Adrenal gland (tissue), 12 donors: ENCODE data around the gene ZMYND8. TPM values are rescaled to one million over a fixed set of nuclear protein-coding genes. Genes with fewer than 3 reads are reported as not detected.
A peak's percentile ranks its signal among the peaks of the same experiment; 100 is the strongest.

ENCODE experiments used
- DNase-seq, 7 donors: peaks; one replicate each; pipeline ENCODE4 v3.0.0-alpha.2; 2019 to 2020
- H3K27ac ChIP-seq, 5 donors: fragments of 200-600 bp; sonication (generic) in 4 of 5; 1 replicate in 3 of 5; 2 replicates in 2 of 5; pipeline versions ENCODE4 v1.5.1 to v1.8.0; 2016 to 2020; ENCODE audit warnings: mild to moderate bottlenecking in 1 of 5
- H3K27me3 ChIP-seq: fragments of 200-600 bp; 2 replicates; pipeline ENCODE4 v1.8.0; 2021
- H3K36me3 ChIP-seq, 2 donors: fragments of 200-600 bp; replicated peaks in 1 of 2; 1 replicate in 1 of 2; 2 replicates in 1 of 2; pipeline versions ENCODE4 v1.5.1 to v1.8.0; 2018 to 2022
- H3K4me1 ChIP-seq, 2 donors: fragments of 200-600 bp; replicated peaks in 1 of 2; 1 replicate in 1 of 2; 2 replicates in 1 of 2; pipeline versions ENCODE4 v1.5.1 to v1.8.0; 2018 to 2021
- H3K4me3 ChIP-seq, 4 donors: fragments of 200-600 bp; sonication (generic) in 3 of 4; one replicate each; pipeline ENCODE4 v1.5.1; 2016 to 2018
- H3K9me3 ChIP-seq, 3 donors: fragments of 200-600 bp; sonication (generic) in 1 of 3; replicated peaks in 1 of 3; 1 replicate in 2 of 3; 2 replicates in 1 of 3; pipeline versions ENCODE4 v1.5.1 to v1.8.0; 2016 to 2021
- POLR2A ChIP-seq, 2 donors: fragments of 450-650 bp; IDR thresholded peaks; one replicate each; pipeline ENCODE4 v1.6.1; 2017; ENCODE audit warnings: antibody characterized with exemption in 2 of 2, mild to moderate bottlenecking in 2 of 2, moderate library complexity in 1 of 2
- WGBS, 4 donors: extraction: QIAGEN DNeasy Blood & Tissue Kit in 2 of 4; methylation state at CpG; one replicate each; pipeline versions ENCODE4 v1.1.5 to v1.1.7; 2013 to 2017; 5-methylcytosine and 5-hydroxymethylcytosine counted together
- intact Hi-C, 2 donors: fragments of 100-400 bp; cut with DNase I; formaldehyde crosslinking; loops; one replicate each; pipeline versions ENCODE4 v1.14.1 to v1.15.0; 2022 to 2023
- polyA plus RNA-seq, 3 donors: library from polyadenylated mRNA; stranded (reverse); fragments of 200-250 nt in 2 of 3; fragments of 350-450 nt in 1 of 3; fragmentation: Illumina TruSeq in 1 of 3; extraction: RNeasy Lipid Tissue Mini Kit (QIAGEN cat#74804) in 1 of 3; gene quantifications; one replicate each; pipeline ENCODE4 v1.2.3, GENCODE V29; 2013 to 2014
- total RNA-seq, 9 donors: library from RNA; depleted of rRNA in 4 of 9; stranded (reverse); fragments of >200 nt in 4 of 9; fragments of 120-200 nt in 1 of 9; fragmentation: NEBNext Ultra II Directional in 1 of 9; extraction: Animal tissue kit (Norgen Biotek cat#: 25700) in 1 of 9; gene quantifications; one replicate each; pipeline versions ENCODE4 v1.1.0 to v1.2.4, GENCODE V29; 2013 to 2023
- TF ChIP-seq, protein P1 (sequence below), 6 experiments: fragments of 450-650 bp in 4 of 6; fragments of 200-600 bp in 2 of 6; sonication (generic) in 1 of 6; IDR thresholded peaks; 1 replicate in 5 of 6; 2 replicates in 1 of 6; pipeline versions ENCODE4 v1.5.1 to v1.8.0; 2016 to 2021; ENCODE audit warnings: antibody characterized with exemption in 6 of 6, mild to moderate bottlenecking in 2 of 6, moderate library complexity in 1 of 6
- donor health status: healthy with polysubstance abuse.
- donor health status: Bipolar disorder and iron deficiency.
- donor health status: DM: yes; HTN: yes; CAD: no.
- donor health status: DM: no; HTN: no; CAD: no.
- donor health status: DM: no; HTN: no; CAD: no.
- donor health status: DM: yes; HTN: yes; CAD: no.

Gene ZMYND8
- total and polyA plus RNA-seq, 12 donors, result 37.0 to 116 (median 67.2) TPM

DNA sequence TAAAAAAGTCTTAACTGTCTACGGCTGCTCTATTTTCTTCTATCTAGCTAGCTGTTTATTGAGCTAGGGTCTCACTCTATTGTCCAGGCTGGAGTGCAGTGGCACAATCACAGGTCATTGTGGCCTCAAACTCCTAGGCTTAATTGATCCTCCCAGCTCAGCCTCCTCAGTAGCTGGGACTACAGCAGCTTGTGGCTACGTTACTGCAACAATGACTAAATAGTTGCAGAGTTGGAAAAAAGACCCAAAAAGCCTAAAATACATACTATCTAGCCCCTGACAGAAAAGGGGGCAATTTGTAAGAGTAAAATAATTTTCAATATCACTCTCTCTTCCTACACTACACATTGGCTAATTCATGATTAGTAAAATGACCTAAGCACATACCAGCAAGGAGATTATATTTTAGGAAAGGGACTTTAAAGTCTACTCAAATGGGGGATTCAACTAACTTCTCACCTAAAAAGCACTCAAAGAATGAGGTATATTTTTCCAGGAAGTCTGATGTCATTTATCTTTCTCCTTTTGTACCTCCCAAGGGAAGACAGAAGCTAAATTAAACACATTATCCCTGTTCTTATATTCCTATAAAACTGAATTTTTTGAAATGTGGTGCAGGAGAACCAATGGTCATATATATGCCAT is 82.8 kb downstream of the ZMYND8 start:
- no peak for TF ChIP-seq POLR2A (IDR thresholded peaks at IDR 0.05)
- TF ChIP-seq, protein P1, sequence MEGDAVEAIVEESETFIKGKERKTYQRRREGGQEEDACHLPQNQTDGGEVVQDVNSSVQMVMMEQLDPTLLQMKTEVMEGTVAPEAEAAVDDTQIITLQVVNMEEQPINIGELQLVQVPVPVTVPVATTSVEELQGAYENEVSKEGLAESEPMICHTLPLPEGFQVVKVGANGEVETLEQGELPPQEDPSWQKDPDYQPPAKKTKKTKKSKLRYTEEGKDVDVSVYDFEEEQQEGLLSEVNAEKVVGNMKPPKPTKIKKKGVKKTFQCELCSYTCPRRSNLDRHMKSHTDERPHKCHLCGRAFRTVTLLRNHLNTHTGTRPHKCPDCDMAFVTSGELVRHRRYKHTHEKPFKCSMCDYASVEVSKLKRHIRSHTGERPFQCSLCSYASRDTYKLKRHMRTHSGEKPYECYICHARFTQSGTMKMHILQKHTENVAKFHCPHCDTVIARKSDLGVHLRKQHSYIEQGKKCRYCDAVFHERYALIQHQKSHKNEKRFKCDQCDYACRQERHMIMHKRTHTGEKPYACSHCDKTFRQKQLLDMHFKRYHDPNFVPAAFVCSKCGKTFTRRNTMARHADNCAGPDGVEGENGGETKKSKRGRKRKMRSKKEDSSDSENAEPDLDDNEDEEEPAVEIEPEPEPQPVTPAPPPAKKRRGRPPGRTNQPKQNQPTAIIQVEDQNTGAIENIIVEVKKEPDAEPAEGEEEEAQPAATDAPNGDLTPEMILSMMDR (IDR thresholded peaks at IDR 0.05), result no peak
- intact Hi-C loops, result loop anchor here in 1 of 2 donors (5.0 kb wide), 1 partner anchor 109 kb away; no protein-coding TSS in a partner anchor
- no peaks in the 10 kb centered on the region for H3K27me3 ChIP-seq
- WGBS, 4 donors, result 85 to 95% (median 91%) methylated on average over 2 of the region's 2 CpGs
- H3K4me3 ChIP-seq, result no peak overlapping the region
- peaks cover 40 to 70% of the 10 kb centered on the region in 2 donors for H3K4me1 ChIP-seq
- peak in 1 of 7 donors; percentile 43 for DNase-seq
- peak overlapping the region; percentile 76 to 85 (median 80) for H3K27ac ChIP-seq
- H3K9me3 ChIP-seq, result no peaks in the 10 kb centered on the region
- peaks cover 0 to 30% of the 10 kb centered on the region in 2 donors for H3K36me3 ChIP-seq

DNA sequence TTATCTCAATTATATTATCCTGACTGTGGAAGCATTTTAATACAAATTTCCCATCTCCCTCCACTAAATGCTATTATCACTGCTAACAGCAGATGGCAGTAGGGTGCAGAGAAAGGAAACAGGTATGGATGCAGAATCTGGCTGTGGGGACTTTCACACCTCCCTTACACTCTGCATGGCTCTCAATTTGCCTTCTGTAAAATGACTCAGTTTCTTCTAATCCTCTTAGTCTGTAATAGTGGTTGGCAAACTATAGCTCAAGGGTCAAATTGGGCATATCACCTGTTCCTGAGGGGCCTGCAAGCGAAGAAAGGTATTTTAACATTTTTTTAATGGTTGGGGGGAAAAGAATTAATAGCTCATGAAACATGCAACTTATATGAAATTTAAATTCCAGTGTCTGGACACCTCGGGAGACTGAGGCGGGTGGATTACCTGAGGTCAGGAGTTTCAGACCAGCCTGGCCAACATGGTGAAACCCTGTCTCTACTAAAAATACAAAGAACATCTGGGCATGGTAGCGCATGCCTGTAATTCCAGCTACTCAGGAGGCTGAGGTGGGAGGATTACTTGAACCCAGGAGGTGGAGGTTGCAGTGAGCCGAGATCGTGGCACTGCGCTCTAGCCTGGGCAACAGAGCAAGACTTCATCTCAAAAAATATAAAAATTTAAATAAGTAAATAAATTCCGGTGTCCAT is 83.5 kb downstream of the ZMYND8 start:
- TF ChIP-seq, protein P1 (IDR thresholded peaks at IDR 0.05), result peak; percentile 63 to 98 (median 92)
- no peak for TF ChIP-seq POLR2A (IDR thresholded peaks at IDR 0.05)

DNA sequence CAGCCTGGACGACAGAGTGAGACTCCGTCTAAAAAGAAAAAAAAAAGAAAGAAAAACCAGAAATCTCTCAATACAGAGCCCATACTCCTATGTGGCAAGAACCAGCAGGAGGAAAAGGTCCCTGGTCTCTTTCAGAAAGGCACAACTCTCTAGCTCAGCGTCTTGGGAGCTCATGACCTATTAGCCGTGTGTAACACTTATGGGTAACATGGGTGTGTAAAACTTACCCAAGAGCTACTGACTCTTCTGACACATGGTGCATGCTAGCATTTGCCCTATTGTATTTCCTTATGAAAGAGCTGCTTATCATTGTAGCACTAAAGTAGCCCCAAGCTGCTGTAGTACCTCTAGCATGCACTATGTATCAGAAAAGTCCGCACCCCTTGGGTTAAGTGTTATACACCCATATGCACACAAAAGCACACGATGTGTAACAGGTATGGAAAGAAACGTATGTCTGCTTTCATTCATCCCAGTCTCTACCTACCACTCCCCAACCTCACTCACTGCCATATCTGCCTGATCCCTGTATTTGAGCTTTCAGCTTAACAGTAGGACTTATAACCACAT is 85.4 kb downstream of the ZMYND8 start:
- DNase-seq, result no peak
- Histone ChIP-seq H3K9me3 (no peaks in the 10 kb centered on the region), H3K36me3 (peaks cover 0 to 41% of the 10 kb centered on the region in 2 donors), H3K27ac (peak overlapping the region in 1 of 5 donors; percentile 17), H3K4me3 (no peak overlapping the region), H3K4me1 (peaks cover 27 to 46% of the 10 kb centered on the region in 2 donors), H3K27me3 (no peaks in the 10 kb centered on the region)
- TF ChIP-seq POLR2A (IDR thresholded peaks at IDR 0.05), result no peak
- TF ChIP-seq, protein P1 (IDR thresholded peaks at IDR 0.05), result no peak
- intact Hi-C loops, result loop anchor here in 1 of 2 donors (5.0 kb wide), 1 partner anchor 111 kb away; no protein-coding TSS in a partner anchor
- 83 to 92% (median 84%) methylated on average over 7 of the region's 7 CpGs for WGBS, 4 donors

More for the DNA sequence above, 83.5 kb downstream of the ZMYND8 start:
- intact Hi-C loops, result loop anchor here in 1 of 2 donors (5.0 kb wide), 1 partner anchor 109 kb away; no protein-coding TSS in a partner anchor
- 83 to 89% (median 87%) methylated on average over 8 of the region's 8 CpGs for WGBS, 4 donors
- peaks cover 0 to 35% of the 10 kb centered on the region in 2 donors for H3K36me3 ChIP-seq
- H3K4me3 ChIP-seq, result no peak overlapping the region
- H3K27ac ChIP-seq, result peak overlapping the region in 4 of 5 donors; percentile 77 to 85 (median 80)
- H3K9me3 ChIP-seq, result no peaks in the 10 kb centered on the region
- peak in 5 of 7 donors; percentile 53 to 69 (median 65) for DNase-seq
- H3K27me3 ChIP-seq, result no peaks in the 10 kb centered on the region
- peaks cover 40 to 64% of the 10 kb centered on the region in 2 donors for H3K4me1 ChIP-seq
